AG04450 (cell line): ENCODE measurements around the gene ESR1. TPM values are rescaled to one million over a fixed set of nuclear protein-coding genes. Genes with fewer than 3 reads are reported as not detected.

Experiments used
- CTCF ChIA-PET: fragments of 300-600, 350-600 bp; formaldehyde crosslinking; extraction: SDS; loops from one replicate; lab custom pipeline; 2022; ENCODE audit warnings: antibody characterized with exemption, inconsistent platforms; lab: Charles Lee
- POLR2A ChIA-PET: fragments of 350-600 bp; formaldehyde crosslinking; extraction: SDS; loops from one replicate; lab custom pipeline; 2021; ENCODE audit warnings: antibody characterized with exemption, inconsistent platforms; lab: Yijun Ruan, JAX
- DNase-seq: peaks from one replicate; pipeline ENCODE4 v3.0.0-alpha.2; 2011; ENCODE audit warnings: low read depth, low spot score
- H3K27ac ChIP-seq: one replicate; pipeline ENCODE4 v1.5.1; 2012; ENCODE audit warnings: low read depth, low read length, control low read depth
- H3K27me3 ChIP-seq: one replicate; pipeline ENCODE4 v1.6.0; 2012; ENCODE audit warnings: low read length; ENCODE audit not compliant: control insufficient read depth, insufficient read depth
- H3K4me3 ChIP-seq: 2 replicates; pipeline ENCODE4 v1.5.1; 2011; ENCODE audit warnings: mild to moderate bottlenecking, low read depth, low read length, control low read depth
- H3K9me3 ChIP-seq: 2 replicates; pipeline ENCODE4 v1.5.1; 2012; ENCODE audit warnings: low read length; ENCODE audit not compliant: control insufficient read depth, insufficient read depth
- CTCF ChIP-seq: IDR thresholded peaks from 2 replicates; pipeline ENCODE4 v1.5.1; 2011; ENCODE audit warnings: low read depth, low read length, control low read depth, inconsistent platforms
- polyA plus RNA-seq: library from polyadenylated mRNA; depleted of rRNA; stranded (reverse); fragments of >200 nt; gene quantifications from 2 replicates; pipeline ENCODE4 v1.2.3, GENCODE V29; 2011

Gene ESR1
- polyA plus RNA-seq, 1 experiment, result 0.02 TPM

GRCh38 chr6:151869345-151869744 lies 61.9 kb downstream of the ESR1 start:
- Histone ChIP-seq H3K27ac (no peak overlapping the region), H3K27me3 (no peaks in the 10 kb centered on the region), H3K4me3 (no peak overlapping the region), H3K9me3 (peaks cover 6% of the 10 kb centered on the region; the same call in 1 of the 2 replicates)
- no peak for DNase-seq
- ChIA-PET CTCF (no interaction called here), POLR2A (no interaction called here)
- TF ChIP-seq CTCF, result no peak

- ChIA-PET POLR2A (no interaction called here), CTCF (no interaction called here)
- DNase-seq, result no peak
- no peak overlapping the region for H3K27ac ChIP-seq
- H3K4me3 ChIP-seq, result no peak overlapping the region
- no peak for TF ChIP-seq CTCF
- H3K27me3 ChIP-seq, result no peaks in the 10 kb centered on the region
- peaks cover 6% of the 10 kb centered on the region; the same call in 1 of the 2 replicates for H3K9me3 ChIP-seq
Observed at GRCh38 chr6:151869787-151870186, 62.3 kb downstream of the ESR1 start.

GRCh38 chr6:151870375-151870774 lies 62.9 kb downstream of the ESR1 start:
- no peak for DNase-seq

GRCh38 chr6:151875524-151875923 lies 68.0 kb downstream of the ESR1 start:
- no peak for TF ChIP-seq CTCF
- ChIA-PET POLR2A (no interaction called here), CTCF (no interaction called here)
- peaks cover 4% of the 10 kb centered on the region; the same call in 1 of the 2 replicates for H3K9me3 ChIP-seq
- no peaks in the 10 kb centered on the region for H3K27me3 ChIP-seq
- H3K4me3 ChIP-seq, result no peak overlapping the region
- H3K27ac ChIP-seq, result no peak overlapping the region
- DNase-seq, result no peak

More at GRCh38 chr6:151870375-151870774, 62.9 kb downstream of the ESR1 start:
- CTCF ChIA-PET, result no interaction called here
- Histone ChIP-seq H3K27me3 (no peaks in the 10 kb centered on the region), H3K9me3 (peaks cover 5% of the 10 kb centered on the region; the same call in 1 of the 2 replicates), H3K27ac (no peak overlapping the region), H3K4me3 (no peak overlapping the region)
- TF ChIP-seq CTCF, result no peak
- POLR2A ChIA-PET, result no interaction called here

- TF ChIP-seq CTCF, result no peak
- no peak for DNase-seq
- Histone ChIP-seq H3K27ac (no peak overlapping the region), H3K9me3 (peaks cover 6% of the 10 kb centered on the region; the same call in 1 of the 2 replicates), H3K4me3 (no peak overlapping the region), H3K27me3 (no peaks in the 10 kb centered on the region)
- CTCF ChIA-PET, result no interaction called here
- POLR2A ChIA-PET, result no interaction called here
Observed at GRCh38 chr6:151876122-151876521, 68.6 kb downstream of the ESR1 start.
